HG03342 (cell line): ENCODE measurements around the gene WDR55.
"Not testable (repeated sequence)": the region's sequence is repeated elsewhere in the genome, so short reads cannot be mapped to it uniquely, and the experiment has no call there.

Experiments used
- ATAC-seq: cut with Tn5 transposase; IDR thresholded peaks from one replicate; pipeline ENCODE4 v1.9.1; 2021; ENCODE audit warnings: mild to moderate bottlenecking, moderate library complexity; ENCODE audit not compliant: unreplicated experiment

Gene WDR55

GRCh38 chr5:140664359-140665119 lies at the start of gene WDR55:
WDR55 (plus strand) TSS chr5:140664904; CDS start chr5:140664913, 9 bp downstream.
- ATAC-seq = peak; percentile 98

- no peak for ATAC-seq
Observed at GRCh38 chr5:140622301-140622700, 42.4 kb upstream of the WDR55 start.

GRCh38 chr5:140623061-140623460 lies 41.6 kb upstream of the WDR55 start:
- ATAC-seq = not testable (repeated sequence)

- ATAC-seq = not testable (repeated sequence)
Observed at GRCh38 chr5:140624886-140625285, 39.8 kb upstream of the WDR55 start.

GRCh38 chr5:140627972-140628371 lies 36.7 kb upstream of the WDR55 start:
- no peak for ATAC-seq

- no peak for ATAC-seq
Observed at GRCh38 chr5:140628711-140629110, 36.0 kb upstream of the WDR55 start.

GRCh38 chr5:140630292-140631035 lies 34.2 kb upstream of the WDR55 start:
- ATAC-seq = no peak

GRCh38 chr5:140631036-140631417 lies 33.7 kb upstream of the WDR55 start:
- ATAC-seq = no peak

GRCh38 chr5:140631831-140632365 lies 32.8 kb upstream of the WDR55 start:
- ATAC-seq = peak; percentile 44

- ATAC-seq = peak; percentile 48
Observed at GRCh38 chr5:140632366-140633020, 32.2 kb upstream of the WDR55 start.

GRCh38 chr5:140633021-140633471 lies 31.7 kb upstream of the WDR55 start, which contains the start of gene CD14:
CD14 (minus strand) TSS chr5:140633175; CDS start chr5:140633071, 104 bp downstream.
- ATAC-seq = peak; percentile 2

- no peak for ATAC-seq
Observed at GRCh38 chr5:140633501-140633900, 31.2 kb upstream of the WDR55 start.

GRCh38 chr5:140634103-140634502 lies 30.6 kb upstream of the WDR55 start:
- no peak for ATAC-seq

- no peak for ATAC-seq
Observed at GRCh38 chr5:140635291-140636257, 29.1 kb upstream of the WDR55 start.

- no peak for ATAC-seq
Observed at GRCh38 chr5:140637371-140638100, 27.2 kb upstream of the WDR55 start.

GRCh38 chr5:140638898-140639147 lies 25.9 kb upstream of the WDR55 start:
- ATAC-seq = not testable (repeated sequence)

- peak; percentile 94 for ATAC-seq
Observed at GRCh38 chr5:140639148-140639981, 25.3 kb upstream of the WDR55 start, which contains the start of gene TMCO6. TMCO6 (plus strand) TSS chr5:140639451; CDS start chr5:140639528, 77 bp downstream.

- no peak for ATAC-seq
Observed at GRCh38 chr5:140641716-140642115, 23.0 kb upstream of the WDR55 start.

- ATAC-seq = no peak
Observed at GRCh38 chr5:140642718-140643117, 22.0 kb upstream of the WDR55 start.
